Fibroblast of lung (primary cell): ENCODE measurements around the gene MAPKAPK5. TPM values are rescaled to one million over a fixed set of nuclear protein-coding genes. Genes with fewer than 3 reads are reported as not detected.

Source experiments
- DNase-seq, 2 donors: peaks; one replicate each; pipeline versions ENCODE4 v3.0.0 to v3.0.0-alpha.2; 2010; ENCODE audit warnings: low read depth in 2 of 2
- H2AFZ ChIP-seq: 2 replicates; pipeline ENCODE4 v1.5.1; 2012; ENCODE audit warnings: low read length, control low read depth, inconsistent platforms
- H3K27ac ChIP-seq: 2 replicates; pipeline ENCODE4 v1.5.1; 2011; ENCODE audit warnings: low read length, control low read depth; ENCODE audit not compliant: insufficient read depth
- H3K27me3 ChIP-seq: 2 replicates; pipeline ENCODE4 v1.5.1; 2011; ENCODE audit warnings: mild to moderate bottlenecking, low read length; ENCODE audit not compliant: control insufficient read depth, insufficient read depth
- H3K36me3 ChIP-seq: 2 replicates; pipeline ENCODE4 v1.5.1; 2011; ENCODE audit warnings: low read length; ENCODE audit not compliant: control insufficient read depth, insufficient read depth
- H3K4me1 ChIP-seq: 2 replicates; pipeline ENCODE4 v1.5.1; 2011; ENCODE audit warnings: low read length; ENCODE audit not compliant: control insufficient read depth, insufficient read depth; ENCODE audit errors: extremely low read depth
- H3K4me2 ChIP-seq: 2 replicates; pipeline ENCODE4 v1.5.1; 2011; ENCODE audit warnings: low read length, control low read depth; ENCODE audit not compliant: insufficient read depth; ENCODE audit errors: extremely low read depth
- H3K4me3 ChIP-seq, 4 experiments: fragments of 200-600 bp in 1 of 4; sonication (generic) in 1 of 4; replicated peaks in 1 of 4; 2 replicates each; pipeline ENCODE4 v1.5.1; 2011 to 2016; ENCODE audit warnings: low read length in 4 of 4, low read depth in 3 of 4, mild to moderate bottlenecking in 3 of 4, control low read depth in 2 of 4, inconsistent platforms in 1 of 4, mixed read lengths in 1 of 4; ENCODE audit not compliant: insufficient read depth in 1 of 4; ENCODE audit errors: control extremely low read depth in 1 of 4
- H3K79me2 ChIP-seq: 2 replicates; pipeline ENCODE4 v1.5.1; 2012; ENCODE audit warnings: mild to moderate bottlenecking, low read length, inconsistent platforms; ENCODE audit not compliant: control insufficient read depth, insufficient read depth
- H3K9ac ChIP-seq: 2 replicates; pipeline ENCODE4 v1.5.1; 2011; ENCODE audit warnings: mild to moderate bottlenecking, low read length, control low read depth; ENCODE audit not compliant: insufficient read depth
- H3K9me3 ChIP-seq: 2 replicates; pipeline ENCODE4 v1.5.1; 2012; ENCODE audit warnings: low read depth, low read length; ENCODE audit not compliant: control insufficient read depth, insufficient read depth
- H4K20me1 ChIP-seq: 2 replicates; pipeline ENCODE4 v1.5.1; 2011; ENCODE audit warnings: low read length; ENCODE audit not compliant: control insufficient read depth, insufficient read depth; ENCODE audit errors: extremely low read depth
- EZH2 ChIP-seq: IDR thresholded peaks from 2 replicates; pipeline ENCODE4 v1.5.1; 2012; ENCODE audit warnings: low read length, control low read depth, mild to moderate bottlenecking; ENCODE audit errors: missing control alignments
- polyA plus RNA-seq, 2 donors: library from polyadenylated mRNA; depleted of rRNA in 1 of 2; stranded (reverse) in 1 of 2; unstranded in 1 of 2; fragments of >200 nt; gene quantifications; 2 replicates each; pipeline ENCODE4 v1.2.1, GENCODE V29; 2011 to 2012; ENCODE audit warnings: missing spikeins in 1 of 2
- total RNA-seq: library from RNA; depleted of rRNA; stranded (reverse); fragments of >200 nt; gene quantifications from 2 replicates; pipeline ENCODE4 v1.2.1, GENCODE V29; 2014
- TF ChIP-seq, protein P1 (sequence below), 2 donors: IDR thresholded peaks in 1 of 2; conservative IDR thresholded peaks in 1 of 2; 1 replicate in 1 of 2; 2 replicates in 1 of 2; pipeline ENCODE4 v1.5.1; 2011 to 2012; ENCODE audit warnings: low read length in 2 of 2, control low read depth in 1 of 2, inconsistent platforms in 1 of 2, low read depth in 1 of 2, mild to moderate bottlenecking in 1 of 2

The MAPKAPK5 gene
- total and polyA plus RNA-seq, 2 donors (not counting 1 experiment from before 2014, with no cell fraction given) = 26.8 to 34.6 TPM

- no peak overlapping the region for H3K9ac ChIP-seq
- no peaks in the 10 kb centered on the region for H3K9me3 ChIP-seq
- H3K4me1 ChIP-seq = no peaks in the 10 kb centered on the region
- H3K4me2 ChIP-seq = no peak overlapping the region
- H3K36me3 ChIP-seq = no peaks in the 10 kb centered on the region
- TF ChIP-seq, protein P1, sequence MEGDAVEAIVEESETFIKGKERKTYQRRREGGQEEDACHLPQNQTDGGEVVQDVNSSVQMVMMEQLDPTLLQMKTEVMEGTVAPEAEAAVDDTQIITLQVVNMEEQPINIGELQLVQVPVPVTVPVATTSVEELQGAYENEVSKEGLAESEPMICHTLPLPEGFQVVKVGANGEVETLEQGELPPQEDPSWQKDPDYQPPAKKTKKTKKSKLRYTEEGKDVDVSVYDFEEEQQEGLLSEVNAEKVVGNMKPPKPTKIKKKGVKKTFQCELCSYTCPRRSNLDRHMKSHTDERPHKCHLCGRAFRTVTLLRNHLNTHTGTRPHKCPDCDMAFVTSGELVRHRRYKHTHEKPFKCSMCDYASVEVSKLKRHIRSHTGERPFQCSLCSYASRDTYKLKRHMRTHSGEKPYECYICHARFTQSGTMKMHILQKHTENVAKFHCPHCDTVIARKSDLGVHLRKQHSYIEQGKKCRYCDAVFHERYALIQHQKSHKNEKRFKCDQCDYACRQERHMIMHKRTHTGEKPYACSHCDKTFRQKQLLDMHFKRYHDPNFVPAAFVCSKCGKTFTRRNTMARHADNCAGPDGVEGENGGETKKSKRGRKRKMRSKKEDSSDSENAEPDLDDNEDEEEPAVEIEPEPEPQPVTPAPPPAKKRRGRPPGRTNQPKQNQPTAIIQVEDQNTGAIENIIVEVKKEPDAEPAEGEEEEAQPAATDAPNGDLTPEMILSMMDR (conservative IDR thresholded peaks at IDR 0.05 in 1 of 2, IDR thresholded peaks at IDR 0.05 in 1 of 2; ENCODE audit: low read depth in 1 of 2, low read length in 2 of 2) = no peak
- TF ChIP-seq EZH2 = no peak
- no peak overlapping the region for H3K27ac ChIP-seq
- no peak for DNase-seq
- no peaks in the 10 kb centered on the region for H4K20me1 ChIP-seq
- H2AFZ ChIP-seq = no peak overlapping the region
- no peaks in the 10 kb centered on the region for H3K27me3 ChIP-seq
- H3K79me2 ChIP-seq = peaks cover 58% of the 10 kb centered on the region
- H3K4me3 ChIP-seq = no peak overlapping the region
Observed at GRCh38 chr12:111858186-111858585, 16.2 kb downstream of the MAPKAPK5 start.

DNA sequence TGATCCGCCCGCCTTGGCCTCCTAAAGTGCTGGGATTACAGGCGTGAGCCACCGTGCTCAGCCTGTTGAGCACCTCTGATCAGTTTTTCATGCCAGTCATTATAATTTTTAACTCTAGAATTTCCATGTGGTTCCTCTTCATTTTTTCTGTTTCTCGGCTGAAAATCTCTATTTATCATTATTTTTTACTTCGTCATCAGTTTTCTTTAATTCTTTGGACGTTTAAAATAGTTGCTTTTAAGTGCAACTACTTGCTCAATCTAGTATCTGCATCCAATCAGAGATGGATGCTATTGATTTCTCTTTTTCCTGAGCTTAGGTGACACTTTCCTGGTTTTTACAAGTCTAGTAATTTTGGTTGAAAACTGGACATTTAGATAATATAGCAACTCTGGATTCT lies 16.8 kb downstream of the MAPKAPK5 start:
- no peak for DNase-seq
- Histone ChIP-seq H3K4me1 (no peaks in the 10 kb centered on the region), H3K79me2 (peaks cover 54% of the 10 kb centered on the region), H3K9ac (no peak overlapping the region), H2AFZ (no peak overlapping the region), H3K4me2 (no peak overlapping the region), H3K36me3 (no peaks in the 10 kb centered on the region), H4K20me1 (no peaks in the 10 kb centered on the region), H3K27ac (no peak overlapping the region), H3K4me3 (no peak overlapping the region), H3K27me3 (no peaks in the 10 kb centered on the region), H3K9me3 (no peaks in the 10 kb centered on the region)
- TF ChIP-seq EZH2 = no peak
- TF ChIP-seq, protein P1 (conservative IDR thresholded peaks at IDR 0.05 in 1 of 2, IDR thresholded peaks at IDR 0.05 in 1 of 2; ENCODE audit: low read depth in 1 of 2, low read length in 2 of 2) = no peak

- H3K4me2 ChIP-seq = no peak overlapping the region
- H3K79me2 ChIP-seq = peaks cover 22% of the 10 kb centered on the region
- H4K20me1 ChIP-seq = no peaks in the 10 kb centered on the region
- no peak overlapping the region for H2AFZ ChIP-seq
- TF ChIP-seq, protein P1 (conservative IDR thresholded peaks at IDR 0.05 in 1 of 2, IDR thresholded peaks at IDR 0.05 in 1 of 2; ENCODE audit: low read depth in 1 of 2, low read length in 2 of 2) = no peak
- TF ChIP-seq EZH2 = no peak
- no peak overlapping the region for H3K4me3 ChIP-seq
- peaks cover 3% of the 10 kb centered on the region for H3K36me3 ChIP-seq
- no peak for DNase-seq
- H3K27me3 ChIP-seq = no peaks in the 10 kb centered on the region
- no peak overlapping the region for H3K27ac ChIP-seq
- no peaks in the 10 kb centered on the region for H3K9me3 ChIP-seq
- no peak overlapping the region for H3K9ac ChIP-seq
- no peaks in the 10 kb centered on the region for H3K4me1 ChIP-seq
Observed at GRCh38 chr12:111864913-111865312, 22.9 kb downstream of the MAPKAPK5 start.
